ENCODE data around the gene BLOC1S4.
"Not testable (repeated sequence)": the region's sequence is repeated elsewhere in the genome, so short reads cannot be mapped to it uniquely, and the experiment has no call there.

Gene BLOC1S4

GRCh38 chr4:6746721-6747293 is 30.8 kb downstream of the BLOC1S4 start:
- DNase-seq, result no peak

GRCh38 chr4:6747294-6748051 is 31.5 kb downstream of the BLOC1S4 start:
- DNase-seq, result no peak

- no peak for DNase-seq
Measured at GRCh38 chr4:6748286-6748685, 32.3 kb downstream of the BLOC1S4 start.

GRCh38 chr4:6749340-6750171 is 33.6 kb downstream of the BLOC1S4 start:
- peak; percentile 59 for DNase-seq

- no peak for DNase-seq
Measured at GRCh38 chr4:6750286-6751221, 34.6 kb downstream of the BLOC1S4 start.

DNA sequence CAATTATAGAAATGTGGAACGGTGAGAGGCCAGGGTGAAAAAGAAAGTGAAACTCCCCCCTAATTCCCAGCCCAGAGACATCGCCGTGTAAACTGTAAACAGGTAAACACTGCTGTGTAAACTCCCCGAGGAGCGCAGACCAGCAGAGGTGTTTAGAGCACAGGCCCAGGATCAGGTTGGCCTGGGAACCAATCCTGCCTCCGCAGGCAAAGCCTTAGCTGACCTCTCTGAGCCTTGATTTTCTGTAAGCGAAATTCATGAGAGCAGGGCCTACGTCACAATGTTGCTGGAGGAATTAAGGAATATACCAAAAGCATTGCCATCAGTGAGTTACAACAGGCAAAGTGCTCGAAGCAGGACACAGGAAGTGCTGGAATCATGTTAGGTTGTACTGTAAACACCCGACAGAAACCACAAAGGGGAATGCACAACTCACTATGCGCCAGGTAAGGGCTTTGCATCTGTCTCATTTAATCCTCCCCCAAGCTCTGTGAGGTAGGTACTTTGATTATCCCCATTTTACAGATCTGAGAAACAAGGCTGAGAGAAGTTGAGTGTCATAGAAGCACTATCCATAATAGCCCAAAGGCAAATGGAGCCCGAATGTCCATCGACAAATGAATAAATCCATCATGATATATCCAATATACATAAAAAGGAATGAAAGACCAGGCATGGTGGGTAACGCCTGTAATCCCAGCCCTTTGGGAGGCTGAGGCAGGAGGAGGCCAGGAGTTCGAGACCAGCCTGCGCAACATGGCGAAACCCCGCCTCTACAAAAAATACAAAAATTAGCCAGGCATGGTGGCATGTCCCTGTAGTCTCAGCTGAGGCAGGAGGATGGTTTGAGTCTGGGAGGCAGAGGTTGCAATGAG is 35.9 kb downstream of the BLOC1S4 start:
- DNase-seq, result no peak

- peak; percentile 35 for DNase-seq
Measured at GRCh38 chr4:6752486-6752829, 36.5 kb downstream of the BLOC1S4 start.

DNA sequence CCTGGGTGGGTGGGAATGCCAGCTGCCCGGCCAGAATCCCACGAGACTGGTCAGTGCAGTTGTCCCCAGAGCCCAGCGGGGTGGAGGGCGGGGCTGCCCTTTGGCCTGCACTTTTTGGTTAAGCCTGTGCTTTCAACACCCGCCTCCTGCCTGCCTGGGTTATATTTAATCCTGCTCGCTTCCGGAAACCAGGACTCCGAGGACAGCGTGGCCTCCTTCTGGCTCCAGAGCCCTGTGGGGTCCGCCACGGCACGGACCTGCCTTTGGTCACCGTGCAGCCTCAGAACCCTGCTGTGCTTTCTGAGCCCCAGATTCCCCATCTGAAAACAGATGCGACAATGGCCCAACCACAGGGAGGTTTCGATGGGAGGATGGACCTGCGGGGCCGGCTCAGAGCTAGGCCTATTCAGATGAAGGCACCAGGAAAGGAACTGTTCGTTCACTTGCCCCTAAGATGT is 37.2 kb downstream of the BLOC1S4 start:
- DNase-seq, result no peak

- no peak for DNase-seq
Measured at GRCh38 chr4:6753891-6754290, 37.9 kb downstream of the BLOC1S4 start.

DNA sequence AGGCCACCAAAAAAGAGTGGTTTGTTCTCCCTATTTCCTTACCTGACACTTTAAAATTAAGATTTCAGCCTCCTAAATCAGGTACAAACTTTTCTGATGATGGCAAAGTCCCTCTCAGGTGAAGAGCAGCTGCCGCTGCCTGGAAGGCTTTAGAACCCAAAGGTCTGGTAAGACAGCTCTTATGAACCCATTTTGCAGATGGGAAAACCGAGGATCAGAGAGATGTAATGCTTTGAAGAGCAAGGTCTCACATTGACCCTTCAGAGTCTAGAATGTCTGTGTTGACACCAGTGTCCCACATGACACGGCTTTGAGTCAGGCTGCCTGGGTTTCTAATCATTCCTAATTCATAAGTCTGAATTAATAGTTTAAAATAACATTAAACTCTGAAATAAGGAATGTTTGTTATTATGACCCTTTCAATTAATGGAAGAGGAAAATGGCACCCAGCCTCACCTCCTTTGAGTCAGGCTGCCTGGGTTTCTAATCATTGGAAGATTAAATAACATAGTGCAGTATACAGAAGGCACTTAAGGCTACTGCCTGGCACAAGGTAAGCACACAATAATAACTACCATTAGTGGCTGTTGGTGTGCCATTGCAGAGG is 38.6 kb downstream of the BLOC1S4 start:
- no peak for DNase-seq

GRCh38 chr4:6755088-6755753 is 39.2 kb downstream of the BLOC1S4 start:
- DNase-seq, result no peak

- DNase-seq, result not testable (repeated sequence)
Measured at GRCh38 chr4:6756345-6756744, 40.4 kb downstream of the BLOC1S4 start.

- DNase-seq, result no peak
Measured at GRCh38 chr4:6758728-6759127, 42.8 kb downstream of the BLOC1S4 start.

DNA sequence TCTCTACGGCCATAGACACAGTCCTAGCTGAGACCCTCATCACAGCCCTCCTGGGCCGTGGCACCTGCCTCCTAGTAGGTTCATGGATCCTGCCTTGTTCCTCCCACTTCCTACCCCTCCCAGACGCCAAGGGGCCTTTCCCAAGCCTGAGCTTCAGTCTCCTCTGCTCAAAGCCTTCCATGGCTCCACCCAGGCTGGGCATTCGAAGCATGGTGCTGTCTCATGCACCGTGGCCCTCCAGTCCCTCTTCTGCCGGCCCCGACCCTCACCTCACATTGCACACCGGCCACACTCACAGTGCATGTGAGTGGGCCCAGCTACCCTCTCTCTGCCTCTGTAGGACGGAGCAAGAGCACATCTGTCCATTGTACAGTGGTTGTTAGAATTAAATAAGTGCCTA is 44.9 kb downstream of the BLOC1S4 start:
- DNase-seq, result no peak

- no peak for DNase-seq
Measured at GRCh38 chr4:6761649-6762615, 46.0 kb downstream of the BLOC1S4 start.

DNA sequence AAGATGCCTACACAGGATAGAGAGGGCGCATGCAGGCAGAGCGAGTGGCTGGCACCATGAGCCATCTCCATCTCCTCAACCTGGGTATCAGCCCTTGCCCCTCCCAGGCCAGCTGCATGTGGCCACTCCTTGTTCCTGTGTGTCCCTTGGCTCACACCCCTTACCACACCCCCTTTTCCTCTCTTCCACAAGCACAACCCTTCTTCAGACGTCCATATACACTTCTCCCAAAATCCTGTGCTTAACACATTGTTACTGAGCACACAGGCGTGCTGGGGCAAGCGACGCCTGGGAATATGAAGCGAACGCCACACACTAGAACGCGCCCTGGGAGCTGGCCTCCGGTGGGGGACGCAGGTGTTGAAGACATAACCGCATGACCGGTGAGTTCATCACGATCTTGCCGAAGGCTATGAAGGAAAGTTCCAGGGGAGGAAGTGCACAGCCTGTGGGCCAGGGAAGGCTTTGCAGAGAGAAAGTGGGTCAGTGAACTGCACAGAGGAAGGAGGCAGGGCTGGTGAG is 47.4 kb downstream of the BLOC1S4 start:
- no peak for DNase-seq

DNA sequence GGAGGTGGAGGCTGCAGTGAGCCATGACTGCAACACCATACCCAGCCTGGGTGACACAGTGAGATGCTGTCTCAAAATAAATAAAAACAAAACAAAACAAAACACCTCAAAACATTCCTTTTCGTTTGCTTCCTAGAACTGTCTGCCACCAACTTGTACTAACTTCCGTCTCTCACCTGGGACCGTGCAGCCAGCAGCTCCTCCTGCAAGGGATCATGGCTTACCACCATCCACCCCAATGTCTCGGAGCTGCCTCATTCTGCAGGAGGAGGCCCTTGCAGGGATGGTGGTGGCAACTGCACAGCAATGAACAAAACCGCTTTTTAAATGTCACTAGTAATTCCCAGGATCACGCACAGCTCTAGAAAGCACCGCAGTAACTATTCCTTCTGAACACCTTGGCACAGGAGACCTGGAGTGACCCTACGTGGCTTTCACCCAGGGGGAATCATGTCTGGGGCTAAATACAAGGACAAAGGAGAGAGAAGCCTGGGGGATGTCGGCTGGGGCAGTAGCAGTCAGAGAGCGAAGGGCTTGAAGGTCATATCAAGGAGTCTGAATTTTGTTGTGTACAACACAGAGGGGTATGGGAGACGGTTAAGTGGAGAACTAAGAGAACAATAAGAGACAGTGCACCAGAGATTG is 49.1 kb downstream of the BLOC1S4 start:
- no peak for DNase-seq

DNA sequence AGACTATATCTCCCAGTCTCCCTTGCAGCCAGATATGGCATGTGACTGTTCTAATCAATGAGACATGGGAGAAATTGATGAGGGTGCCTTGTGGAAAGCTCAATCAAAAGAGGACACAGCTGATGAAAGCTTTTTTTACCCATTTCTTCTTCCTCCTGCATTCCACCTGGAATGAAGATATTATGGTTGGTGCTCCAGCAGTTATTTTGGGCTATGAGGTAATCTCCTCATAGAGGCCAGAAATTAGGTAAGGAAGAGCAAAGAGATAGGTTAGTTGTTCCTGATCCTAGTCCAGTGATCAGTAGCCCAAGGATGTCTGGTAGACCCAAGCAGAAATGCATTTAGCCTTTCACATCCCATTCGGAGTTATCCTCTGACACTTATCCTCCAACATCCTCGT is 49.7 kb downstream of the BLOC1S4 start:
- DNase-seq, result no peak

Measured in suppressor macrophage treated with lipopolysaccharide for 4 hours (primary cell).